ENCODE data around the gene IQGAP2.

IQGAP2 gene

DNA sequence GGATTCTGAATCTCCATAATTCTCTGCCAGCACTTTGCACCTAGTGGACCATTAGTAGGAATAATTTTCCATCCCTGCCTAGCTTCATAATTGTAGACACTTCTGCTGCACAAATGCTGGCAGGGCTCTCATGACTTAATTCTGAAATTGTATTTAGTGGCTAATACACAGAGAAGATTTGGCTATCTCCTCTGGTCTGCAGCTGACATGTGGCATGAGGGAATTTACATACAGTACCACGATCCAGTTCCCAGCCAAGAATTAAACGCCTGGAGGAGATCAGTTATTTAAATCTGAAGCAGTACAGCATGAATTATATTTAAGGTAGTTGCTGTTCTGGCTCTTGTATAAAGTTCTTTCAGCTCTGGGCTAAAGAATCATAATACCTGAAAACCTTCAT is 46.5 kb downstream of the IQGAP2 start:
- no peak for DNase-seq (ENCODE audit: low read depth in 1 of 2, low spot score in 1 of 2)

DNA sequence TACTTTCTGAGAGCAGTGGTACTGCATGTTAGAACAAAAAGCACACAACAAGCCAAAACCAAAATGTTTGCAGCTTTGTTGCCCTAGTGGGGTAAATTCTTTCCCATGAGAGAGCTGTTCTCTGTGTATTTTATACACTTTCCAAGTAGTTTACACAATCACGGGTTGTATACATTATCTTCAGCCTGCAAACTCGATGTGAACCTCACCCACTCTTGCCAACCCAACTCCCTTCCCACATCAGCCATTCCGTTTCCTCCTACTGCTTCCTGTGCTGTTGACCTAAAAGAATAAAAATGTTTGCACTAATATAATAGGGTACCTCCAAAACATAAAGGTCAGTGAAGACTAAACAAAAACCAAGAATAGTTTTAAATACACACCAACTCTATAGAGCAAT is 47.0 kb downstream of the IQGAP2 start:
- DNase-seq (ENCODE audit: low read depth in 1 of 2, low spot score in 1 of 2) = no peak

DNA sequence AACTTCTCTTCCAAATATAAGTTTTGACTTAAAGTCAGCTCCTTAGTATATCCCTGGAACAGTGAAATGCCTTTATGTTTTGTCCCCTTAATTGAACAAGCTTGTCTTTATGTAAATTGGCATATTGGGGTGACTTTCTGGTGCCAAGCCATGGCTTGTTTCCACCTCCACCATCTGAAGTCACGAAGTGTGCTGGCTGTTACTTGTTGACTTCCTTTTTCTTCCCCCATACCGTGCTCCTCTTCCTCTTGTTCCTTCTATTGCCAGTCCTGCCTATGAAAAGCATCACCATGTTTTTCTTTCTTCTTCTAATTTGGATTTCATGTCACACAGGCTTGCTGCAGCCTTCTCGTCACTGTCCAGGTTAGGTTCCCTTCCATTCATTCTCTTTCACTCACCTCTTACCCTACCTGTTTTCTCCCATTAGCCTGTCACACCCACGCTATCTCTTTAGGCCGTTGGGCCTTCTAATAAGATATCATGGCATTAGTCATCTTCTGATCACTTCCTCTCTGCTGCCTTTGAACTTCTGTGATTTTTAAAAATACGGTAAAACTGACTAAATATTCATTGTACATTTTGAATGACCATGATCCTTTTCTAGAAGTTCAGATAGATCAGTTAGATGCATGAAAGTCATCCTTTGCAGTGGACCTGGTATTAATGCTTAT is 48.1 kb downstream of the IQGAP2 start:
- DNase-seq (ENCODE audit: low read depth in 1 of 2, low spot score in 1 of 2) = no peak

DNA sequence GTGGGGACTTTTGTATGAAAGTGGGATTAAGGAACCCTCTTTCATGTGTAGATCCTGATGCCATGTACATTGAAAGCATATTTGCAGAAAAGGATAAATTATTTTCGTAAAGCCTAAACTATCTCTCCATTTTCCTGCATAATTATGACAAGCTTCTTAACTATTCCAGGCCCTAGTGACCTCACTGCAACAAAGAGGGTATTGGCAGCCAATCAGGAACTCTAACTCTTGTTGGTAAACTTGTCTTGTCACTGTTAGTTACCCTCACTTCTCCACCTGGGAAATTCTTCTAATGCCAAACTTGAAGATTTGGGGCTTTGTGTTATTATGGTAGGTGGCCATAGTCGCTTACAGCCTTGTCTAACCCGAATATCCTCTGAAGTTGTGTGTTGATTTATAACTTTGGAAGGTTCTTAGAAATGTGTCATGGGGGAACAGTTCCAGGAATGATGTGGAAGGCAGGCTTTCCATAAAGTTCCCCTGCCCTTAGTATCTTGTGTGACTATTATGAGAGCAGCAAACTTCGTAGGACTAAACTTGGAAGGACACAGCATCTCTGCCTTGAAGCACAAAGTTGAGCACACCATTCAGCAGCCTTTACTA is 52.5 kb downstream of the IQGAP2 start:
- no peak for DNase-seq (ENCODE audit: low read depth in 1 of 2, low spot score in 1 of 2)

DNA sequence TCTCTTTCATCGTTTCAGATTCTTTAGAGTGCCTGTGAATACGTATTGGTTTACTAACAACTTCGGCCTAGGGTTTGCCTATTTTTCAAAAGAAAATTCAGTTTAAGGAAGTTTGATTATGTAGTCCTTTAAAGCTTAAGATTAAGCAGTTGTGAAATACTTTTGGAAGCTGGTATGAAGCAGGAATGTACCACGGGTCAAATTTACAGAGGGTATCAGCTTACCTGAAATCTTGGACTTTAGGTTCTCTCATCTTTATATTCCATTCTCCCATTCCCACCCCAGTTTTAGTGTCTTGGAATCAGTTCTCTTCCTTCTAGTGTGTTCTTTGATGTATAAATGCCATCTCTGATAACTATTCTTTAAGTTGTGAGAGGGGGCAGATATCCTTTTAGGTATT is 53.2 kb downstream of the IQGAP2 start:
- DNase-seq (ENCODE audit: low read depth in 1 of 2, low spot score in 1 of 2) = no peak

DNA sequence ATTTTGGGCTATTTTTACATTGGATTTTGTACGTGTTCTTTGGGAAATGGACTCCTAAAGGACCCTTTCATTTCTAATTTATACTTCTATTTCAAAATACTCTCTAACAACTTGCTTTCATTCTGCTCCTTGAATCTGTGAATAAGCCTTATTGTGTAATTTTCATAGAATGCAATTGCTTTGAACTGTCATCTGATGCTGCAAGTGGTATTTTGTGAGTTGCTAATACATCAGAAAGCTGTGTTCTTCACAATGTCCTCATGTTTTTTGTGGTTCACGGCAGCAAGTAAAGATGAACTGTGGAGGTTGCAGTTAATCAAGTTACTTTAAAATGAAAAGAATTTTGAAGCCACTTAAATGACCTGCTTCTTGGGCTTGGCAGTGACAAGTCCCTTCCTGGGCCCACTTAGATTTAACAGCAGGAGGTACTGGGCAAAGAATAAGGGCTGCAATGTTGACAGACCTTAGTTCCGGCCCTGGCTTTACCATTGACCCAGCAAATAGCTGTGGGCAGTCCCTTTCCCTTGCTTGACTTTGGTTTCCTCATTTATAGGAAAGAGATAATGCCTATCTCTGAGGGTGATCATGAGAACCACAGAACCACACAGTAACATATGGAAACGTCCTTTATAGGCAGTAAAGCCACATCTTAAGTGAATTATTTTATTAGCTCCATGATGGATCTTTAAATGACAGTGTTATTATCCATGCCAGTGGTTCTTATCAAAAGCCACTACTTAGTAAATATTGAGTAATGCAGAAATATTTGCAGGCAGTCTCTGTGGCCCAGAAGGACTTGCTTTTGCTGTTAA is 54.8 kb downstream of the IQGAP2 start:
- DNase-seq (ENCODE audit: low read depth in 1 of 2, low spot score in 1 of 2) = no peak

DNA sequence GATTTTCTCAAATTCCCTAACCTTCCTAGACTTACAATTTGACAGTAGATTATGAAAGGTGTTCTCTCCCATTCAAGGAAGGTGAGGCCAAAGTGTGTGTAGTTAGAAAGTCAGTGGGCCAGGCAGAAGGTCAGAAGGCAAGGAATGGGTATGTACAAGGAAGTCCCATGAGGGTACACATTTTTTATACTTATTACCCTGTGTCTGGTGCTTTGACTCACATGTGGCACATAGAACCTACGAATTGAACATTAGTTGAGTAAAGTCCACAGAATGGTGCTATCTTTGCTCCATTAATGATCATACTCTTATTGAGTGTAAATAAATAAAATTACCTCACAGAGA is 55.4 kb downstream of the IQGAP2 start:
- no peak for DNase-seq (ENCODE audit: low read depth in 1 of 2, low spot score in 1 of 2)

DNA sequence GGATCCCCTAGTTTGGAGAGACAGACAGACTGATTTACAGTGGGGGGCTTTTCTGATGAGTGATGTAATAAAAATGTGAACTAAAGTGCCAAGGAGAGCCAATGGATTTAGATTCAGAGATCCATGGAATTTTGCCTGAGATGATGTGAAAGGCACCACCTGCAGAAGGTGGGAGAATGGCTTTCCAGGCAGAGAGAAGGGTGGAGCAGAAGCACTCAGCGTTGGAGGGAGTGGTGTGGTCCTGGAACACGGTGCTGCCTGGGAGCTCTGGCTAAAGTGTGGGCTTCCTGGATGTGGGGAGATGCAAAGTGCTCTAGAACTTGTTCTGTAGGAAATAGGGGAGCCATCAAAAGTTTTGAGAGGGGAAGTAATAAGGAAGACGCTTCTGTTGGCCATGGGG is 57.0 kb downstream of the IQGAP2 start:
- DNase-seq (ENCODE audit: low read depth in 1 of 2, low spot score in 1 of 2) = no peak

DNA sequence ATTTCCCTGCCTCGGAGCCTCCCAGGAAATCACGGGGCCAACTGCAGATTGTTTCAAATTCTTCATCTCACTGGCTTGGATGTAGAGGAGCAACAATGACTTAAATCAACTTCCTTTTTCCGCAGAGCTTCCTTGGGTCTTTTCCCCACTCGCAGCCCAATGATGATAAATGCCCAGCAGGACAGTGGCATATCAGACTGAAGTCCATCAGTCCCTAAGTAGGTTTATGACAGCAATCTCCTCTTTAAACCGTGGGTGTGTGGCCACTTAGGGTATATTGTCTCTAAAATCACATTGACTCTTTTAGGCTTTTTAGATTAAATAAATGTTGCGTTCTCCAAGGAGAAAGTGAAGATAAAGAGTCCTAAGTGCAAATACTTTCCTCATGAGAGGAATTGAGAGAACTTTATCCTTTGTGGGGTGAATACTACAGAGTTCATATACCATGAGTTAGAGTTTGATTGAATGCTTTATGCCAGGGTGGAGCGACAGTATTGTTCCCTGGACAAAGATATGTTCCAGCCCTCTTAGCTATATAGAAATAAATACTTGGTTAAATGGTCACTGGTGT is 59.1 kb downstream of the IQGAP2 start:
- no peak for DNase-seq (ENCODE audit: low read depth in 1 of 2, low spot score in 1 of 2)

DNA sequence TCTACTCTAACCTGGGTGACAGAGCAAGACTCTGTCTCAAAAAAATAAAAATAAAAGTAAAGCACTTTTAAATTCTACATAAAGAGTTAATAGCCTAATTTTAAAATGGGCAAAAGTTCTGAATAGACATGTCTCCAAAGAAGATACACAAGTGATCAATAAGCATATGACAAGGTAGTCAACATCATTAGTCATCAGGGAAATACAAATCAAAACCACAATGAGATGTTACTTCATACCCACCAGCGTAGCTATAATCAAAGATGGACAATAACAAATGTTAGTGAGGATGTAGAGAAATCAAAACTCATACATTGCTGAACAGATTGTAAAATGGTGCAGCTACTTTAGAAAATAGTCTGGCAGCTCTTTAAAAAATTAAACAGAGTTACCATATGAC is 64.1 kb downstream of the IQGAP2 start:
- no peak for DNase-seq (ENCODE audit: low read depth in 1 of 2, low spot score in 1 of 2)

DNA sequence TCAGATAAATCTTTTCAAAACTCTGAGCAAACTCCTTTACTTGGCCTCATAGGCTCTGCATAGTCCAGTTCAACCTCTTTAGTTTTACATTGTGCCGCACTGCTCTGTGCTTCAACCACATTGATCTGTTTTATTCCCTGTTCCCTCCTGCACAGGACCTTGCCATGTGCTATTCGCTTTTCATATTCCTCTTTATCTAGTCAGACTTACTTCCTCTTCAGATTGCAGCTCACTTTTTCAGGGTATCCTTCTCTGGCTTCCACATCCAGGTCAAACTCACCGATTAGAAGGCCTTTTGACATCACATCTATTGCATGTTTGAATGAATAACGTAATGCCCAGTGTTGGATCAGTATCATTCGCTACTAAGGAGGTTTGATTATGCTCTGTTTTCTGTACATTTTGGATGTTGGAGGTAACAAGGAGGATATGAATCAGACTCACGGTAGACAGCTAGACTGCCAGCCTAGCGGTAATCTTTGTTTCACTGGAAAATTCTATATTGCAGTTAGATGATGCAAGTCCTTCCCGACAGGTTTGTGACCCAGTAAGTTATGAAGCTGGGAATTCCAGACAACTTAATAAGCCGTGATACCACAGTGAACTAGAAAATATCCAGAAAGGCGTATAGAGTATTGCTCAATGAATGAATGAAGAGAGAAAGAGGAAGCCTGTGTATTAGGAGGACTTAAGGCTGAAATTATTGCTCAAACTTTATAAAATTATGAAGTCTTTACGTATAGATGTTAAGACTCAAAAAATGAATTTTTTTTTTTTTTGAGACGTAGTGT is 65.7 kb downstream of the IQGAP2 start:
- no peak for DNase-seq (ENCODE audit: low read depth in 1 of 2, low spot score in 1 of 2)

DNA sequence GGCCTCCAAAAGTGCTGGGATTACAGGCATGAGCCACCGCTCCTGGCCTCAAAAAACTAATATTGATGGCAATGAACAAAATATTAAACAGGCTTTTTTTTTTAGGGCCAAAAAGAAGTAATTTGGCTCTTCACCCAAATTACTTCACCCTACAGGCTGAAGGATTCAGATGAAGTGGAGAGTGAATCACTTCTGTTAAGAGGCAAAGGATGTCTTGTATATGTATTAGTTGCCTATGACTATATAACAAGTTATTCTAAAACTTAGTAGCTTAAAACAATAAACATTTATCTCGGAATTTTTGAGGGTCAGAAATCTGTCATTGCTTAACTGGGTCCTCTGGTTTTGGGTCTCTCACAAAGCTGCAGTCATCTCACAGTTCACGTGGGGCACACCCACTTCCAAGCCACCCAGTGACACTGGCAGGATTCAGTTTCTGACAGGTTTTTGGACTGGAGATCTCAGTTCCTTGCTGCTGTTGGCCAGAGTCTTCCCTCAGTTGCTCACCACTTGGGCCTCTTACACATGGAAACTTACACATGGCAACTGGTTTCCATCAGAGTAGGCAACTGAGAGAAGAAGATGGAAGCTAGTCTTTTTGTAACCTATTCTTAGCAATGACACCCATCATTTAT is 66.7 kb downstream of the IQGAP2 start:
- no peak for DNase-seq (ENCODE audit: low read depth in 1 of 2, low spot score in 1 of 2)

DNA sequence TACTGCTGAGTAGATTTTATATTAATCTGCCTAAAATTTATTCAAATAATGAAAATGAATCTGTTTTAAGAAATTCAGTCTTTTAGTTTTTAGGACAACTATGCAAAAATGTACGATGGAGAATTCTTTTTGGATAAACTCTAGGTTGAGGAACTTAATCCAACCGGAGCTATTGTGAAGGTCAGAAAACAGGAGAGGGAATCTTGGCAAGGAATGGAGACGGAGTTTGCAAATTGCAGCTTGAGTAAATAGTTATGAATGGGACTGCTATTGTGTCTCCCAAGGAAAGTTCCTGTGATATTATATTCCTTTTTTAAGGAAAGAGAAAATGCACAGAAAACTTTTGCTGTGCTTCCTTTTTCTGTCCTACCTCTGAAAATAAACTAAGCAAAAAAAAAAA is 67.9 kb downstream of the IQGAP2 start:
- DNase-seq (ENCODE audit: low read depth in 1 of 2, low spot score in 1 of 2) = no peak

DNA sequence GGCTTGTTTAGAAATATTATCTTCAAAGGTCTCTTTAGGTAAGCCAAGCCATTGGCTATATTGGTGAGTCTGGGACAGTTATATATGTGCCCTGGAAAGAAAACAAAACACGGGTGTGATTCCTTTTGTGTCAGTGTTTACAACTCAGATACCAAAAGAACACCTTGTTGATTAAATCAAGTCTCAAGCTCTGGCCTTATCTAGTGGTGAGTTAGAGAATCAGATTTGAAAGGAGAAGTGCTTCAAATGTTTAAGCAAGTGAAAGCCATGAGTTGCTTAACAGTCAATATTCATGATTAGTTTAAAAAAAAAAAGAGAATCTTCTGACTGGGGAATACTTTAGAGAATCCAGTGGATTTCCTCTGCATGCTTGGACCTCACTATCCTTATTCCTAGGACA is 68.3 kb downstream of the IQGAP2 start:
- no peak for DNase-seq (ENCODE audit: low read depth in 1 of 2, low spot score in 1 of 2)

DNA sequence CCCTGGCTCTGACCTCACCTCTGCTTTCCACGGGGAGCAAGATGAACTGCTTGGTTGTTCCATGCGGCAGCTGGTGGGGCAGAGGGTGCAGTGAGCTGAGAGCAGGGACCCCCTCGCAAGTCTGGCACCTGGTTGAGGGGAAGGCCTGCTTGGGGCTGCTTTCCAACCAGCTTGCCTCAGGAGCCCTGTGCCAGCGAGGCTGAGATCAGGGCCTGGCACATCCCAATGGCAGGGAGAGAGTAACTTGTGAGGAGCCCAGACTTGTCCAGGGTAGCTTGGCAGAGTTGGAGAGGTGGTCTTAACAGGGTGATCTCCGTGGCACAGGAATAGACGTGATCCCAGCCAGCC is 68.9 kb downstream of the IQGAP2 start:
- DNase-seq (ENCODE audit: low read depth in 1 of 2, low spot score in 1 of 2) = no peak

DNA sequence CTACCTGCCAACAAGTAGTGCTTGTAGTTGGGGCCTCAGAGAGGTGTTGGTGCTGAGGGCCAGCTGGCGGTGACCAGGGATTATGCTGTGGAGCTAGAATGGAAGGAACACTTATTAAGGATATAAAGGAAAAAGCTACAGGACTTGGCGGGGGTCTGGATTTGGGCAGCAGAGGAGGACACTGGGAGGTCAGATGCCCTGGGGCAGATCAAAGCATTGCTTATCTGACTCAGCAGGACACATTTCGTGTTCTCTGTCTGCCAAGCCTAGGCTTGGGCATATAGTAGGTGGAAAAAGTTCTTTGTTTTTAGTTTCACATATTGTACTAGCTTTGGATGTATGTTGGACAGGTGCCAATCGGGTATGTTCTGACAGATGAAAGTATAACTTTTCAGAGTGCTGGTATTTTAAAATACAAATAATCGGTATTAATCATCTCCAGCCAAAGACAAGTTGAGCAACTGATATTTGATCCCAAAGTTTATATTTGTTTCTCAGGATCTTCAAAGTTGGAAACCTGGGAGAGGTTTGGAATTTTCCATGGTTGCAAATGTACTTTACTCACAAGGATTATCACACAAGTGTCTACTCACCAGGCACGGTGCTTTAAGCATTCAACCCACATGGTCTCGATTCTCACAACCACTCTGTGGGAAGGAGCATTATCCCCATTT is 69.4 kb downstream of the IQGAP2 start:
- no peak for DNase-seq (ENCODE audit: low read depth in 1 of 2, low spot score in 1 of 2)

DNA sequence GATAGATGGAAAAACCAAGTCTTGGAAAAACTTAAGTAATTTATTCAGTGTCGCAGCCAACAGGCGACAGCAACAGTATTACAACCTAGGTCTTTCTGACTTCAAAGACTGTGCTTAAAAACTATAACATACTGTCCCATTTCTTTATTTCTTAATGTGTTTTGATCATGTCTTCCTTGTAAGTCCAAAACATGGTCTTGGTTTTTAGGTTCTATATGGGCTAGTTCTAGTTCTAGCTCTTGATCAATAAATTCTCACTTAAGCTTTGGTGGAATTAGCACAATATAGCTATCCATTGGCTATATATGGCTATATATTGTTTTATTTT is 69.9 kb downstream of the IQGAP2 start:
- no peak for DNase-seq (ENCODE audit: low read depth in 1 of 2, low spot score in 1 of 2)

DNA sequence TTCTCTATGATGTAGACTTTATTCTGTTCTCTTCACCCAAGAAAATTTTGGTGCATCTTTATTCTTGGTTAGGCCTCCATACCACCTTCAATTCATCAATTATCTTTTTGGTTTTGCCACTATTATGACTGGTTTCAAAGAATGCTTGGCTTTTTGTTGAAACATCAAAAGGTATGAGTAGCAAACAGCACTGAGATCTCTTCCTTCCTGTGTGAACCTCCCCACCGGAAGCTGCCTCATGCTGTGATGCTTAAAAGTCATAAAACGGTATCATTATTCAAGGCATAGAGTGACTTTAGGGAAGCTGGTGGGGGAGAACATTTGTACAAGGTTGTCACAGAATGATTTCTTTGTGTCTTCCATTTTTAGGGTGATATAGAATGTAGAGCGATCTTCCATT is 70.6 kb downstream of the IQGAP2 start:
- DNase-seq (ENCODE audit: low read depth in 1 of 2, low spot score in 1 of 2) = peak; percentile 13 to 19

DNA sequence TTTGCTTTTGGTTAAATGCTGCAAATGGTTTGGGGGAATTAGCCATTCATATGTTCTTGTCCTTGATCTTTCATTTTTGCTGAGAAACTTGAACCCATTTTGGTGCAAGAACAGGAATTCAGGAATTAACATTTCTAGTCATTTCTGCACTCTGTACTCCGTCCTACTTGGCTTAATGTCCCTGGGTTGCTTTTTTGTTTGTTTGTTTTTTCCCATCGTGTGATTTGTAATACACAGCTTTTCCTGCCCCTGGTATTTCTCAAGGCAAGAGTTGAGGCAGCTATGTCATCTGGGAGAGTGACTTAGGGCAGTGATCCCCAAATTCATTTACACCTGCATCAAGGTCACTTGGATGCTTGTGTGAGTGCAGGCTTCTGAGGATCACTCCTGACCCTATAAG is 71.3 kb downstream of the IQGAP2 start:
- no peak for DNase-seq (ENCODE audit: low read depth in 1 of 2, low spot score in 1 of 2)

DNA sequence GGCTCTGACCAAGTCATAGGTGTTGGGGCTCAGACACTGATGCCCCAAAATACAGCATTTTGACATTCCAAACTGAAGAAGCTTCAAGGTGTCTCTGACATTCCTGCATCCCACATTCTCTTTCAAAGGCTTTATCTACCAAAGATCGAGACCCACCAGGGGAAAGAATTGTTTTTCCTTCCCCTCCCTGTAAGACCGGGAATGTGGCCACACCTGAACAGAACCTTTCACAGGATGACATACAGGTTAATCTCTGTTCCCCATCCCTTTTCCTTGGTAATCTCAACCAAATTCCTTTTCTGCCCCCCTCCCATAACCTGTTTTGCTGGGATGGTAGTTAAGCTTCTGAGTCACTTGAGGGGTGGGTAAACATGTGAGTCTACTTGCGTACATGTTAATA is 72.3 kb downstream of the IQGAP2 start:
- no peak for DNase-seq (ENCODE audit: low read depth in 1 of 2, low spot score in 1 of 2)

DNA sequence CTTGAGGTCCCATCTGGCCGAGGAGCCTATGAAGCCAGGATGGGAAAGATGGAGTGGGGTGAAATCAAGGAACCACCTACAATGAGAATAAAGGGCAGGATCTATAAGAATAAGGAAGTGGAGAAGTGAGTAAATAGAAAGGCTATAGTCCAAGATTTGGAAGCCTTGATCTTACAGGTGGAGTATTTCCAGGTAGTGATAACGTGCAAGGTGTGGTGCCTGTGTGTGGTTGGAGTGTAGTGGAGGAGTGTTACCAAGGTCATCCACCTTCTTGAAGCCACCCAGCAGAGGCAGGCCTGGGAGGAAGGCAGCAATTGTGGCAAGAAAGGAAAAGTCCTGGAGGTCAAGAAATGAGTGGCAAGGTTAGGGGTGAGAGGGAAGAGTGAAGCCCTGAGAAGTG is 72.9 kb downstream of the IQGAP2 start:
- no peak for DNase-seq (ENCODE audit: low read depth in 1 of 2, low spot score in 1 of 2)
